ENCODE results near the gene DRG2.

The DRG2 gene

GRCh38 chr17:18122990-18123753 is 35.4 kb downstream of the DRG2 start:
- H3K9me3 ChIP-seq (ENCODE audit: control insufficient read depth, low read length), result no peaks in the 10 kb centered on the region
- no peak overlapping the region for H3K4me3 ChIP-seq (ENCODE audit: insufficient read depth, low read depth, low read length)
- H3K27ac ChIP-seq (ENCODE audit: insufficient read depth, low read depth, low read length, poor library complexity, severe bottlenecking), result no peak overlapping the region
- H3K36me3 ChIP-seq (ENCODE audit: control insufficient read depth, insufficient read depth, low read length), result no peaks in the 10 kb centered on the region
- no peaks in the 10 kb centered on the region for H3K27me3 ChIP-seq (ENCODE audit: control insufficient read depth, insufficient read depth, low read length, poor library complexity, severe bottlenecking)
- peaks cover 5% of the 10 kb centered on the region for H3K4me1 ChIP-seq (ENCODE audit: control insufficient read depth, insufficient read depth, low read length)
- WGBS, 2 experiments, result 89 to 92% methylated on average over 31 of the region's 31 CpGs

GRCh38 chr17:18124345-18125126 is 36.8 kb downstream of the DRG2 start:
- Histone ChIP-seq H3K4me1 (ENCODE audit: control insufficient read depth, insufficient read depth, low read length) (no peaks in the 10 kb centered on the region), H3K9me3 (ENCODE audit: control insufficient read depth, low read length) (no peaks in the 10 kb centered on the region), H3K4me3 (ENCODE audit: insufficient read depth, low read depth, low read length) (no peak overlapping the region), H3K27ac (ENCODE audit: insufficient read depth, low read depth, low read length, poor library complexity, severe bottlenecking) (no peak overlapping the region), H3K27me3 (ENCODE audit: control insufficient read depth, insufficient read depth, low read length, poor library complexity, severe bottlenecking) (no peaks in the 10 kb centered on the region), H3K36me3 (ENCODE audit: control insufficient read depth, insufficient read depth, low read length) (no peaks in the 10 kb centered on the region)
- 87 to 90% methylated on average over 11 of the region's 11 CpGs for WGBS, 2 experiments

GRCh38 chr17:18129041-18129502 is 41.3 kb downstream of the DRG2 start:
- H3K36me3 ChIP-seq (ENCODE audit: control insufficient read depth, insufficient read depth, low read length), result no peaks in the 10 kb centered on the region
- no peaks in the 10 kb centered on the region for H3K9me3 ChIP-seq (ENCODE audit: control insufficient read depth, low read length)
- no peaks in the 10 kb centered on the region for H3K4me1 ChIP-seq (ENCODE audit: control insufficient read depth, insufficient read depth, low read length)
- WGBS, 2 experiments, result 90 to 93% methylated on average over 4 of the region's 4 CpGs
- no peak overlapping the region for H3K27ac ChIP-seq (ENCODE audit: insufficient read depth, low read depth, low read length, poor library complexity, severe bottlenecking)
- no peak overlapping the region for H3K4me3 ChIP-seq (ENCODE audit: insufficient read depth, low read depth, low read length)
- no peaks in the 10 kb centered on the region for H3K27me3 ChIP-seq (ENCODE audit: control insufficient read depth, insufficient read depth, low read length, poor library complexity, severe bottlenecking)

- H3K27ac ChIP-seq (ENCODE audit: insufficient read depth, low read depth, low read length, poor library complexity, severe bottlenecking), result no peak overlapping the region
- peaks cover 6% of the 10 kb centered on the region for H3K4me1 ChIP-seq (ENCODE audit: control insufficient read depth, insufficient read depth, low read length)
- no peak overlapping the region for H3K4me3 ChIP-seq (ENCODE audit: insufficient read depth, low read depth, low read length)
- H3K27me3 ChIP-seq (ENCODE audit: control insufficient read depth, insufficient read depth, low read length, poor library complexity, severe bottlenecking), result no peaks in the 10 kb centered on the region
- no peaks in the 10 kb centered on the region for H3K9me3 ChIP-seq (ENCODE audit: control insufficient read depth, low read length)
- H3K36me3 ChIP-seq (ENCODE audit: control insufficient read depth, insufficient read depth, low read length), result no peaks in the 10 kb centered on the region
- 93 to 96% methylated on average over 5 of the region's 5 CpGs for WGBS, 2 experiments
Observed at GRCh38 chr17:18132711-18133110, 45.0 kb downstream of the DRG2 start.

- Histone ChIP-seq H3K4me1 (ENCODE audit: control insufficient read depth, insufficient read depth, low read length) (peaks cover 6% of the 10 kb centered on the region), H3K36me3 (ENCODE audit: control insufficient read depth, insufficient read depth, low read length) (no peaks in the 10 kb centered on the region)
- WGBS, 2 experiments, result 90 to 92% methylated on average over 19 of the region's 19 CpGs
Observed at GRCh38 chr17:18136357-18136756, 48.6 kb downstream of the DRG2 start.

GRCh38 chr17:18138065-18138749 is 50.5 kb downstream of the DRG2 start:
- Histone ChIP-seq H3K27ac (ENCODE audit: insufficient read depth, low read depth, low read length, poor library complexity, severe bottlenecking) (no peak overlapping the region), H3K4me3 (ENCODE audit: insufficient read depth, low read depth, low read length) (no peak overlapping the region), H3K4me1 (ENCODE audit: control insufficient read depth, insufficient read depth, low read length) (peaks cover 6% of the 10 kb centered on the region), H3K36me3 (ENCODE audit: control insufficient read depth, insufficient read depth, low read length) (no peaks in the 10 kb centered on the region), H3K9me3 (ENCODE audit: control insufficient read depth, low read length) (no peaks in the 10 kb centered on the region), H3K27me3 (ENCODE audit: control insufficient read depth, insufficient read depth, low read length, poor library complexity, severe bottlenecking) (no peaks in the 10 kb centered on the region)
- 86% methylated on average over 8 of the region's 8 CpGs for WGBS, 2 experiments

More at GRCh38 chr17:18136357-18136756, 48.6 kb downstream of the DRG2 start:
- H3K4me3 ChIP-seq (ENCODE audit: insufficient read depth, low read depth, low read length), result no peak overlapping the region
- H3K9me3 ChIP-seq (ENCODE audit: control insufficient read depth, low read length), result no peaks in the 10 kb centered on the region
- no peak overlapping the region for H3K27ac ChIP-seq (ENCODE audit: insufficient read depth, low read depth, low read length, poor library complexity, severe bottlenecking)
- no peaks in the 10 kb centered on the region for H3K27me3 ChIP-seq (ENCODE audit: control insufficient read depth, insufficient read depth, low read length, poor library complexity, severe bottlenecking)

- no peak overlapping the region for H3K27ac ChIP-seq (ENCODE audit: insufficient read depth, low read depth, low read length, poor library complexity, severe bottlenecking)
- no peaks in the 10 kb centered on the region for H3K9me3 ChIP-seq (ENCODE audit: control insufficient read depth, low read length)
- no peaks in the 10 kb centered on the region for H3K27me3 ChIP-seq (ENCODE audit: control insufficient read depth, insufficient read depth, low read length, poor library complexity, severe bottlenecking)
- H3K4me3 ChIP-seq (ENCODE audit: insufficient read depth, low read depth, low read length), result no peak overlapping the region
- H3K36me3 ChIP-seq (ENCODE audit: control insufficient read depth, insufficient read depth, low read length), result no peaks in the 10 kb centered on the region
- H3K4me1 ChIP-seq (ENCODE audit: control insufficient read depth, insufficient read depth, low read length), result peaks cover 6% of the 10 kb centered on the region
- WGBS, 2 experiments, result 92 to 93% methylated on average over 2 of the region's 2 CpGs
Observed at GRCh38 chr17:18139092-18139491, 51.3 kb downstream of the DRG2 start.

- Histone ChIP-seq H3K9me3 (ENCODE audit: control insufficient read depth, low read length) (no peaks in the 10 kb centered on the region), H3K36me3 (ENCODE audit: control insufficient read depth, insufficient read depth, low read length) (no peaks in the 10 kb centered on the region), H3K27me3 (ENCODE audit: control insufficient read depth, insufficient read depth, low read length, poor library complexity, severe bottlenecking) (no peaks in the 10 kb centered on the region), H3K4me3 (ENCODE audit: insufficient read depth, low read depth, low read length) (no peak overlapping the region), H3K27ac (ENCODE audit: insufficient read depth, low read depth, low read length, poor library complexity, severe bottlenecking) (no peak overlapping the region), H3K4me1 (ENCODE audit: control insufficient read depth, insufficient read depth, low read length) (peaks cover 6% of the 10 kb centered on the region)
- WGBS, 2 experiments, result 89 to 91% methylated on average over 14 of the region's 14 CpGs
Observed at GRCh38 chr17:18139498-18139897, 51.8 kb downstream of the DRG2 start.

GRCh38 chr17:18139949-18140348 is 52.2 kb downstream of the DRG2 start:
- no peak overlapping the region for H3K4me3 ChIP-seq (ENCODE audit: insufficient read depth, low read depth, low read length)
- H3K27me3 ChIP-seq (ENCODE audit: control insufficient read depth, insufficient read depth, low read length, poor library complexity, severe bottlenecking), result no peaks in the 10 kb centered on the region
- WGBS, 2 experiments, result 77 to 80% methylated on average over 3 of the region's 3 CpGs
- peaks cover 6% of the 10 kb centered on the region for H3K4me1 ChIP-seq (ENCODE audit: control insufficient read depth, insufficient read depth, low read length)
- no peak overlapping the region for H3K27ac ChIP-seq (ENCODE audit: insufficient read depth, low read depth, low read length, poor library complexity, severe bottlenecking)
- H3K36me3 ChIP-seq (ENCODE audit: control insufficient read depth, insufficient read depth, low read length), result no peaks in the 10 kb centered on the region
- H3K9me3 ChIP-seq (ENCODE audit: control insufficient read depth, low read length), result no peaks in the 10 kb centered on the region

- WGBS, 2 experiments, result 84 to 88% methylated on average over 3 of the region's 3 CpGs
Observed at GRCh38 chr17:18140648-18141047, 52.9 kb downstream of the DRG2 start.

More at GRCh38 chr17:18140648-18141047, 52.9 kb downstream of the DRG2 start:
- Histone ChIP-seq H3K4me3 (ENCODE audit: insufficient read depth, low read depth, low read length) (no peak overlapping the region), H3K36me3 (ENCODE audit: control insufficient read depth, insufficient read depth, low read length) (no peaks in the 10 kb centered on the region), H3K4me1 (ENCODE audit: control insufficient read depth, insufficient read depth, low read length) (peaks cover 6% of the 10 kb centered on the region), H3K9me3 (ENCODE audit: control insufficient read depth, low read length) (no peaks in the 10 kb centered on the region), H3K27ac (ENCODE audit: insufficient read depth, low read depth, low read length, poor library complexity, severe bottlenecking) (no peak overlapping the region), H3K27me3 (ENCODE audit: control insufficient read depth, insufficient read depth, low read length, poor library complexity, severe bottlenecking) (no peaks in the 10 kb centered on the region)
